H9 (cell line): ENCODE data around the gene NCOA4. TPM values are rescaled to one million over a fixed set of nuclear protein-coding genes. Genes with fewer than 3 reads are reported as not detected.

Experiments
- DNase-seq: peaks from one replicate; pipeline ENCODE4 v3.0.0-alpha.2; 2017
- H2AFZ ChIP-seq: one replicate; pipeline ENCODE4 v1.6.1; 2013; ENCODE audit warnings: mild to moderate bottlenecking, low read length, control low read depth, moderate library complexity
- H2AK5ac ChIP-seq: 2 replicates; pipeline ENCODE4 v1.6.1; 2013; ENCODE audit warnings: low read length, control low read depth, mixed read lengths; ENCODE audit not compliant: insufficient read length
- H2BK120ac ChIP-seq: one replicate; pipeline ENCODE4 v1.6.1; 2013; ENCODE audit warnings: low read depth, mild to moderate bottlenecking, low read length, control low read depth, inconsistent platforms; ENCODE audit not compliant: poor library complexity, severe bottlenecking
- H2BK12ac ChIP-seq: 2 replicates; pipeline ENCODE4 v1.6.1; 2013; ENCODE audit warnings: low read length, control low read depth, mixed read lengths, low read depth; ENCODE audit not compliant: insufficient read length
- H2BK15ac ChIP-seq: 2 replicates; pipeline ENCODE4 v1.6.1; 2013; ENCODE audit warnings: low read depth, low read length, control low read depth
- H2BK20ac ChIP-seq: one replicate; pipeline ENCODE4 v1.6.1; 2013; ENCODE audit warnings: low read depth, mild to moderate bottlenecking, low read length, control low read depth, inconsistent platforms; ENCODE audit not compliant: poor library complexity, severe bottlenecking
- H2BK5ac ChIP-seq: 2 replicates; pipeline ENCODE4 v1.6.1; 2013; ENCODE audit warnings: low read length, control low read depth, mixed read lengths; ENCODE audit not compliant: insufficient read length
- H3K14ac ChIP-seq: 2 replicates; pipeline ENCODE4 v1.6.1; 2013; ENCODE audit warnings: low read length, control low read depth; ENCODE audit not compliant: insufficient read depth
- H3K18ac ChIP-seq: 2 replicates; pipeline ENCODE4 v1.6.1; 2013; ENCODE audit warnings: low read depth, mild to moderate bottlenecking, mixed read lengths, low read length, control low read depth; ENCODE audit not compliant: insufficient read length
- H3K23ac ChIP-seq: 2 replicates; pipeline ENCODE4 v1.6.1; 2013; ENCODE audit warnings: low read length, control low read depth, mixed read lengths, low read depth; ENCODE audit not compliant: insufficient read length
- H3K23me2 ChIP-seq: 2 replicates; pipeline ENCODE4 v1.6.1; 2013; ENCODE audit warnings: low read depth, mild to moderate bottlenecking, mixed read lengths, low read length, control low read depth; ENCODE audit not compliant: insufficient read length, poor library complexity, severe bottlenecking
- H3K27ac ChIP-seq: 2 replicates; pipeline ENCODE4 v1.5.1; 2013; ENCODE audit warnings: low read length, control low read depth, mixed read lengths, low read depth; ENCODE audit not compliant: insufficient read length
- H3K27me3 ChIP-seq: 2 replicates; pipeline ENCODE4 v1.6.1; 2013; ENCODE audit warnings: low read length, control low read depth, inconsistent platforms; ENCODE audit not compliant: insufficient read depth
- H3K4ac ChIP-seq: 2 replicates; pipeline ENCODE4 v1.6.1; 2013; ENCODE audit warnings: low read depth, mild to moderate bottlenecking, control low read depth, inconsistent platforms, low read length, moderate library complexity
- H3K4me1 ChIP-seq: 2 replicates; pipeline ENCODE4 v1.6.1; 2013; ENCODE audit warnings: low read length, control low read depth, inconsistent platforms; ENCODE audit not compliant: insufficient read depth
- H3K4me2 ChIP-seq: 2 replicates; pipeline ENCODE4 v1.6.1; 2013; ENCODE audit warnings: low read length, control low read depth, mixed read lengths; ENCODE audit not compliant: insufficient read length, insufficient read depth
- H3K56ac ChIP-seq: 2 replicates; pipeline ENCODE4 v1.6.1; 2013; ENCODE audit warnings: low read depth, mild to moderate bottlenecking, mixed read lengths, low read length, control low read depth; ENCODE audit not compliant: insufficient read length
- H3K79me1 ChIP-seq: 2 replicates; pipeline ENCODE4 v1.6.1; 2013; ENCODE audit warnings: low read depth, mild to moderate bottlenecking, moderate library complexity, low read length, control low read depth, inconsistent platforms; ENCODE audit not compliant: insufficient read depth, poor library complexity, severe bottlenecking
- H3K79me2 ChIP-seq: 2 replicates; pipeline ENCODE4 v1.6.1; 2013; ENCODE audit warnings: low read length, control low read depth, inconsistent platforms; ENCODE audit not compliant: insufficient read depth
- H3K9ac ChIP-seq: 2 replicates; pipeline ENCODE4 v1.6.1; 2013; ENCODE audit warnings: low read length, control low read depth, mixed read lengths; ENCODE audit not compliant: insufficient read length; ENCODE audit errors: extremely low read depth
- H3K9me3 ChIP-seq: one replicate; pipeline ENCODE4 v1.6.1; 2013; ENCODE audit warnings: low read depth, low read length, inconsistent platforms; ENCODE audit not compliant: control insufficient read depth
- H3T11ph ChIP-seq: one replicate; pipeline ENCODE4 v1.6.1; 2013; ENCODE audit warnings: mild to moderate bottlenecking, low read length, control low read depth, inconsistent platforms
- H4K20me1 ChIP-seq: one replicate; pipeline ENCODE4 v1.6.1; 2013; ENCODE audit not compliant: control insufficient read depth, insufficient read length, insufficient read depth
- H4K5ac ChIP-seq: 2 replicates; pipeline ENCODE4 v1.6.1; 2013; ENCODE audit warnings: low read depth, mild to moderate bottlenecking, mixed read lengths, low read length, control low read depth; ENCODE audit not compliant: insufficient read length
- H4K8ac ChIP-seq: replicated peaks from 2 replicates; pipeline ENCODE4 v1.6.1; 2013; ENCODE audit warnings: low read length, control low read depth, mixed read lengths, low read depth; ENCODE audit not compliant: insufficient read length
- H4K91ac ChIP-seq: 2 replicates; pipeline ENCODE4 v1.6.1; 2013; ENCODE audit warnings: low read depth, mild to moderate bottlenecking, moderate library complexity, mixed read lengths, low read length, control low read depth; ENCODE audit not compliant: insufficient read length
- H3K27ac Mint-ChIP-seq, 3 experiments: 2 replicates in 2 of 3; 3 replicates in 1 of 3; pipeline ENCODE4 v1.8.0; 2020 to 2021; ENCODE audit warnings: mixed read lengths in 3 of 3, mild to moderate bottlenecking in 1 of 3, moderate library complexity in 1 of 3
- H3K27me3 Mint-ChIP-seq: 2 replicates; pipeline ENCODE4 v1.8.0; 2021; ENCODE audit warnings: low read depth, mild to moderate bottlenecking, moderate library complexity, mixed read lengths
- H3K36me3 Mint-ChIP-seq, 3 experiments: 2 replicates in 2 of 3; 3 replicates in 1 of 3; pipeline ENCODE4 v1.8.0; 2020 to 2021; ENCODE audit warnings: low read depth in 3 of 3, mixed read lengths in 3 of 3; ENCODE audit not compliant: insufficient read depth in 1 of 3
- H3K4me1 Mint-ChIP-seq, 2 experiments: 2 replicates each; pipeline ENCODE4 v1.8.0; 2020; ENCODE audit warnings: mixed read lengths in 2 of 2
- H3K4me3 Mint-ChIP-seq, 2 experiments: 2 replicates in 1 of 2; 3 replicates in 1 of 2; pipeline ENCODE4 v1.8.0; 2020 to 2021; ENCODE audit warnings: mild to moderate bottlenecking in 2 of 2, mixed read lengths in 2 of 2, moderate library complexity in 1 of 2
- H3K9me3 Mint-ChIP-seq, 2 experiments: 2 replicates in 1 of 2; 3 replicates in 1 of 2; pipeline ENCODE4 v1.8.0; 2020; ENCODE audit warnings: mild to moderate bottlenecking in 2 of 2, mixed read lengths in 2 of 2, moderate library complexity in 1 of 2
- WGBS: extraction: QIAGEN DNeasy Blood & Tissue Kit; methylation state at CpG from one replicate; pipeline ENCODE4 v1.1.7; 2013; ENCODE audit warnings: missing lambda C conversion rate, low lambda C conversion rate, mixed read lengths; ENCODE audit not compliant: insufficient read length; ENCODE audit errors: extremely low coverage; 5-methylcytosine and 5-hydroxymethylcytosine counted together
- total RNA-seq: library from RNA; stranded (reverse); gene quantifications from 2 replicates; pipeline ENCODE4 v1.2.1, GENCODE V29; 2021
- TF ChIP-seq, protein P1 (sequence below): fragments of 200-600 bp; sonication (generic); conservative IDR thresholded peaks from 3 replicates; pipeline ENCODE4 v1.8.0; 2021; ENCODE audit warnings: antibody characterized with exemption, mild to moderate bottlenecking

Gene NCOA4
- total RNA-seq, 1 experiment from 2014 or later: 83.3 TPM

DNA sequence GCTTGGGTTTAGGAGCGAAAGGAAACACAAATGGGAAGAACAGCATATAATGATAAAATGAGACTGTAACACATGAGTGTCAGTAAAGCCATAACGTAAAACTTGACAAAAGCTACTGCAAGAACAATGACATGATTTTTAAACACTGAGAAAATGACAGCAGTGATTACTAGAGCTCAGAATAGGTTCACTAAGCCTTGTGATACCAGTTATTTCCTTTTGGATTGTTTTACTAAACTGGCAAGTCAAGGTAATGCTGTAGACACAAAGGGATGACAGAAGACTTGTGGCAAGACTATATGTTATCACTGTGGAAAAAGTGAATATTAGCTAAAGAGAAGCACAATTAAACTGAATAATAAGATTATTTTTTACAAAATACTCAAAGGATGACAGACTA is 12.7 kb downstream of the NCOA4 start:
- TF ChIP-seq, protein P1, sequence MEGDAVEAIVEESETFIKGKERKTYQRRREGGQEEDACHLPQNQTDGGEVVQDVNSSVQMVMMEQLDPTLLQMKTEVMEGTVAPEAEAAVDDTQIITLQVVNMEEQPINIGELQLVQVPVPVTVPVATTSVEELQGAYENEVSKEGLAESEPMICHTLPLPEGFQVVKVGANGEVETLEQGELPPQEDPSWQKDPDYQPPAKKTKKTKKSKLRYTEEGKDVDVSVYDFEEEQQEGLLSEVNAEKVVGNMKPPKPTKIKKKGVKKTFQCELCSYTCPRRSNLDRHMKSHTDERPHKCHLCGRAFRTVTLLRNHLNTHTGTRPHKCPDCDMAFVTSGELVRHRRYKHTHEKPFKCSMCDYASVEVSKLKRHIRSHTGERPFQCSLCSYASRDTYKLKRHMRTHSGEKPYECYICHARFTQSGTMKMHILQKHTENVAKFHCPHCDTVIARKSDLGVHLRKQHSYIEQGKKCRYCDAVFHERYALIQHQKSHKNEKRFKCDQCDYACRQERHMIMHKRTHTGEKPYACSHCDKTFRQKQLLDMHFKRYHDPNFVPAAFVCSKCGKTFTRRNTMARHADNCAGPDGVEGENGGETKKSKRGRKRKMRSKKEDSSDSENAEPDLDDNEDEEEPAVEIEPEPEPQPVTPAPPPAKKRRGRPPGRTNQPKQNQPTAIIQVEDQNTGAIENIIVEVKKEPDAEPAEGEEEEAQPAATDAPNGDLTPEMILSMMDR: no peak
- no peak overlapping the region for H3T11ph ChIP-seq
- H2BK20ac ChIP-seq: no peak overlapping the region
- peaks cover 3% of the 10 kb centered on the region for H3K79me1 ChIP-seq
- no peaks in the 10 kb centered on the region for H3K9me3 ChIP-seq
- H2BK5ac ChIP-seq: no peak overlapping the region
- no peak overlapping the region for H3K14ac ChIP-seq
- no CpG with 5 or more reads among the region's 2 CpGs for WGBS
- H3K23ac ChIP-seq: no peak overlapping the region
- no peak overlapping the region for H2AK5ac ChIP-seq
- H2BK120ac ChIP-seq: no peak overlapping the region
- H3K18ac ChIP-seq: no peak overlapping the region
- no peaks in the 10 kb centered on the region for H3K23me2 ChIP-seq
- peaks cover 14 to 24% of the 10 kb centered on the region in 2 experiments for H3K4me1 Mint-ChIP-seq
- DNase-seq: no peak
- peaks cover 5 to 26% (median 14%) of the 10 kb centered on the region in 3 experiments; a peak in 6 of 7 replicates for H3K36me3 Mint-ChIP-seq
- no peak overlapping the region for H4K91ac ChIP-seq
- H3K9ac ChIP-seq: no peak overlapping the region
- no peaks in the 10 kb centered on the region; the same call in 1 of the 2 replicates for H3K4me1 ChIP-seq
- no peak overlapping the region for H4K5ac ChIP-seq
- peaks cover 6% of the 10 kb centered on the region; the same call in 1 of the 2 replicates for H3K79me2 ChIP-seq
- no peaks in the 10 kb centered on the region for H4K20me1 ChIP-seq
- no peaks in the 10 kb centered on the region for H3K27me3 Mint-ChIP-seq
- no peak overlapping the region for H2BK15ac ChIP-seq
- H3K4ac ChIP-seq: no peak overlapping the region
- H3K56ac ChIP-seq: no peak overlapping the region
- H2AFZ ChIP-seq: no peak overlapping the region
- H4K8ac ChIP-seq: no peak overlapping the region
- H3K27ac ChIP-seq: no peak overlapping the region
- H3K27me3 ChIP-seq: no peaks in the 10 kb centered on the region
- no peak overlapping the region for H3K4me3 Mint-ChIP-seq
- no peaks in the 10 kb centered on the region for H3K9me3 Mint-ChIP-seq
- no peak overlapping the region for H3K4me2 ChIP-seq
- H2BK12ac ChIP-seq: no peak overlapping the region
- H3K27ac Mint-ChIP-seq: no peak overlapping the region
